GM10266 (cell line): ENCODE data around the gene ELOVL2.

Source experiments
- DNase-seq: peaks from one replicate; pipeline ENCODE4 v3.0.0; 2012; ENCODE audit errors: extremely low spot score
- TF ChIP-seq, protein P1 (sequence below): IDR thresholded peaks from 2 replicates; pipeline ENCODE4 v1.5.1; 2012; ENCODE audit warnings: mild to moderate bottlenecking, low read depth; ENCODE audit not compliant: control insufficient read depth, insufficient read depth; ENCODE audit errors: missing control alignments

Gene ELOVL2

GRCh38 chr6:10964684-10965083 lies 79.4 kb downstream of the ELOVL2 start:
- peak; percentile 26 for DNase-seq
- TF ChIP-seq, protein P1, sequence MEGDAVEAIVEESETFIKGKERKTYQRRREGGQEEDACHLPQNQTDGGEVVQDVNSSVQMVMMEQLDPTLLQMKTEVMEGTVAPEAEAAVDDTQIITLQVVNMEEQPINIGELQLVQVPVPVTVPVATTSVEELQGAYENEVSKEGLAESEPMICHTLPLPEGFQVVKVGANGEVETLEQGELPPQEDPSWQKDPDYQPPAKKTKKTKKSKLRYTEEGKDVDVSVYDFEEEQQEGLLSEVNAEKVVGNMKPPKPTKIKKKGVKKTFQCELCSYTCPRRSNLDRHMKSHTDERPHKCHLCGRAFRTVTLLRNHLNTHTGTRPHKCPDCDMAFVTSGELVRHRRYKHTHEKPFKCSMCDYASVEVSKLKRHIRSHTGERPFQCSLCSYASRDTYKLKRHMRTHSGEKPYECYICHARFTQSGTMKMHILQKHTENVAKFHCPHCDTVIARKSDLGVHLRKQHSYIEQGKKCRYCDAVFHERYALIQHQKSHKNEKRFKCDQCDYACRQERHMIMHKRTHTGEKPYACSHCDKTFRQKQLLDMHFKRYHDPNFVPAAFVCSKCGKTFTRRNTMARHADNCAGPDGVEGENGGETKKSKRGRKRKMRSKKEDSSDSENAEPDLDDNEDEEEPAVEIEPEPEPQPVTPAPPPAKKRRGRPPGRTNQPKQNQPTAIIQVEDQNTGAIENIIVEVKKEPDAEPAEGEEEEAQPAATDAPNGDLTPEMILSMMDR = no peak

DNA sequence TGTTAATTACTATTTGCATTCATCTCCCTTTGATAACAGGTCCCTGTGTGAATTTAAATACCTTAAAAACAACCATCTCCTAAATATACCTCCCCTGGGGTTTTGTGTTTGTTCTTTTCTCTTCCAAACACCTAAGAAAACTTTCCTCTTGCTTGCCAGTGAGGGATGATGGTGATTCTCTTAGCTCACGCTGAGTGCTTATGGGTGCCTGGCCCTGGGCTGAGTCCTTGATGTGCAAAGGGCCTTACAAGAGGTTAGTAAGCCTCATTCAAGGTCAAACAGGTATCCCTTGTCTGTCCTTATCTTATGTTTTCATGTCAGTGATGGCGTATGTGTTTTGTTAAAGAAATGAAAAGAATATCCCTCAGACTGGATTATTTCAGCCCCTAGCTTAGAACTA lies 81.0 kb downstream of the ELOVL2 start:
- no peak for DNase-seq

GRCh38 chr6:10962673-10963072 lies 81.4 kb downstream of the ELOVL2 start:
- DNase-seq = no peak
- TF ChIP-seq, protein P1 = no peak

More for the DNA sequence above, 81.0 kb downstream of the ELOVL2 start:
- TF ChIP-seq, protein P1 = no peak

DNA sequence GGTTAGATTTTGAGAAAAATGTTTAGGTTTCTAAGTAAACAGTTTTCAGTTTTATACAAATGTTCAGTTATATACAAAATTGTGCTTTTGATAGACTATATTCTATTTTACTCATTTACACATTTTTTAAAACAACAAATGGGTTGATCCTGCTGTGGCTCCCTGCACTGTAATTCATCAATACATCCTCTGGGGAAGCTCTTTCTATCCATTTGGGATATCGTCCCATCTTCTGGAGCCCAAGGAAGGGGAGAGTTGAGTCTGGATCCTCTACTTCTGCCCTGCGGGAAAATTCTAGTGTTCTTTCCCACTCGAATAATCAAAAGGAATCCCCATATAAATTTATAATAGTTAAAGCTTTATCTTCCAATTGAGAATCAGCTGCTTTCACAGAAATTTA lies 82.3 kb downstream of the ELOVL2 start:
- TF ChIP-seq, protein P1 = no peak

DNA sequence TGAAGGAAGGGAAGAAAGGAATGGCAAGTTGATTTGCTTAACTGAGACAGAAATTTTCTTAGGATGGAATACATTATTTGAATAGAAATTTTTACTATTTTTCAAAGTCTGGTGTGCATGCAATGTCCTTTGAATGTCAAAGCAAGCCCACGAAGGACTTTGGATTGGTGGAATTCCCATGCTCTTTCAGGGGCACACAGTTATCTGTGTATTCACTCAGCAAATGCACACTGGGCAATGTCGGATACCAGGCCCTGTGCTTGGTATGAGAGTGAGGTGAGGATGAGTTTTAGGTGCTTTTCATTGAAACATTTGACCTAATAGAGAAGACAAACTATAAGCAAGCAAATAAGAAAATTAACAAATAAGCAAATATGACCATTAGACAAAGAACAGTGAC lies 83.9 kb downstream of the ELOVL2 start:
- DNase-seq = no peak
- TF ChIP-seq, protein P1 = no peak

More for the DNA sequence above, 82.3 kb downstream of the ELOVL2 start:
- DNase-seq = no peak

GRCh38 chr6:10957414-10957886 lies 86.7 kb downstream of the ELOVL2 start:
- TF ChIP-seq, protein P1 = no peak
- no peak for DNase-seq

- TF ChIP-seq, protein P1 = no peak
- no peak for DNase-seq
These were observed 87.3 kb downstream of the ELOVL2 start for GRCh38 chr6:10956776-10957175.
